Transverse colon (tissue), 4 donors: ENCODE results near the gene ESYT2.

ENCODE experiments used
- EP300 ChIP-seq: sonication (generic); formaldehyde crosslinking; IDR thresholded peaks from one replicate; pipeline ENCODE4 v1.6.1; 2017; ENCODE audit warnings: antibody characterized with exemption, low read depth
- POLR2A ChIP-seq: fragments of 450-650 bp; IDR thresholded peaks from one replicate; pipeline ENCODE4 v1.6.1; 2016; ENCODE audit warnings: antibody characterized with exemption, mild to moderate bottlenecking, moderate library complexity
- POLR2AphosphoS5 ChIP-seq, 3 donors: sonication (generic); formaldehyde crosslinking; IDR thresholded peaks; one replicate each; pipeline ENCODE4 v1.6.1; 2016; ENCODE audit warnings: antibody characterized with exemption in 3 of 3
- TF ChIP-seq, protein P1 (sequence below), 5 experiments: fragments of 200-600 bp in 3 of 5; fragments of 450-650 bp in 2 of 5; sonication (generic) in 3 of 5; IDR thresholded peaks; 1 replicate in 2 of 5; 2 replicates in 3 of 5; pipeline ENCODE4 v1.5.1; 2016 to 2017; ENCODE audit warnings: antibody characterized with exemption in 5 of 5, inconsistent platforms in 3 of 5, mild to moderate bottlenecking in 2 of 5, moderate library complexity in 1 of 5

DNA sequence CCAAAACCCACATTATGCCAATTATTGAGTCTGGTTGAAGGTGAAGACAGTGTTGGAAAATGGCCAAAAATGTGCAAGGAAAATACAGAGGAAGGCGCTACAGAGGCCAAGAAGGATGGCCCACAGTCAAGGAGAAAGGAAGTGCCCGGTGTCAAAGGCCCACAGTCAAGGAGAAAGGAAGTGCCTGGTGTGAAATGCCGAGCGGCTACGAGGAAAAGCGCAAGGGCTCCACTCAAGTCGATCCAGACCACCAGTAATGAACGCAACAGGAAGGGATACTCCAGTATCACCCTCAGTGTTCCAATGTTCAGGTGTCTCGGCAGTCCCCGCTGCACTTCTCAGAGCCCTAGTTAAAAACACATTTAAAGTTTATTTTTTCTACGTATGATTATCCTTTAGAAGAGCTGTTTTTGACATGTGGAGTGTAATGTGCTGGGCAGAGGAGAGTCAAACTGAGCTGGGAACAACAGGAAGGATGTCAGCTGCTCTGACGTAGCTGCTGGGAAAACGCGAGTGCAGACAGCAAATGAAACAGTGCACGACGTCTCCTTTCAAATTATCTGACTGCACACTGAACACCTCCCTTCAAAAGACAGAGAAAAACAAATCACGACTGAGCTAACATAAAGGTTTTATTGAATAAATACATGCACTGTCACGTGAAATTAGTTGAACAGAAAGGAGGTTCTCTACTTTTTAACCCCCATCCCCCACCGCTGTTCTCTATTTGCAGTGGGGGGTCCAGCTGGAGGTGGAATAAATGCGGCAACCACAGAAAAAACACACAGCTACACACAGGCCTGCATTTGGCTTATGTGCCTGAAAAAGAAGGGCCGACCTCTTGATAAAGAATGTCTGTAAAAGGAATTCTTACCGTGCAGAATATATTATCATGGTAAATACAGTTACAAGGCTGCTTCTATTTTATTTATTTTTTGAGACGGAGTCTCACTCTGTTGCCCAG is 98.6 kb downstream of the ESYT2 start:
- no peak for TF ChIP-seq POLR2A
- no peak for TF ChIP-seq POLR2AphosphoS5 (IDR thresholded peaks at IDR 0.05)
- TF ChIP-seq, protein P1, sequence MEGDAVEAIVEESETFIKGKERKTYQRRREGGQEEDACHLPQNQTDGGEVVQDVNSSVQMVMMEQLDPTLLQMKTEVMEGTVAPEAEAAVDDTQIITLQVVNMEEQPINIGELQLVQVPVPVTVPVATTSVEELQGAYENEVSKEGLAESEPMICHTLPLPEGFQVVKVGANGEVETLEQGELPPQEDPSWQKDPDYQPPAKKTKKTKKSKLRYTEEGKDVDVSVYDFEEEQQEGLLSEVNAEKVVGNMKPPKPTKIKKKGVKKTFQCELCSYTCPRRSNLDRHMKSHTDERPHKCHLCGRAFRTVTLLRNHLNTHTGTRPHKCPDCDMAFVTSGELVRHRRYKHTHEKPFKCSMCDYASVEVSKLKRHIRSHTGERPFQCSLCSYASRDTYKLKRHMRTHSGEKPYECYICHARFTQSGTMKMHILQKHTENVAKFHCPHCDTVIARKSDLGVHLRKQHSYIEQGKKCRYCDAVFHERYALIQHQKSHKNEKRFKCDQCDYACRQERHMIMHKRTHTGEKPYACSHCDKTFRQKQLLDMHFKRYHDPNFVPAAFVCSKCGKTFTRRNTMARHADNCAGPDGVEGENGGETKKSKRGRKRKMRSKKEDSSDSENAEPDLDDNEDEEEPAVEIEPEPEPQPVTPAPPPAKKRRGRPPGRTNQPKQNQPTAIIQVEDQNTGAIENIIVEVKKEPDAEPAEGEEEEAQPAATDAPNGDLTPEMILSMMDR (IDR thresholded peaks at IDR 0.05), result no peak
- TF ChIP-seq EP300, result no peak
